Gastrocnemius medialis (tissue), 4 donors: ENCODE measurements around the gene CPLX4. TPM values are rescaled to one million over a fixed set of nuclear protein-coding genes. Genes with fewer than 3 reads are reported as not detected.

Source experiments
- ATAC-seq, 2 donors: fragments of 150-250 bp; one replicate each; pipeline ENCODE4 v1.9.1; 2016
- DNase-seq, 2 donors: peaks; one replicate each; pipeline ENCODE4 v3.0.0-alpha.2; 2019
- H3K27ac ChIP-seq, 4 donors: fragments of 200-600 bp; sonication (generic); 1 replicate in 1 of 4; 2 replicates in 3 of 4; pipeline ENCODE4 v1.5.1; 2016 to 2018; ENCODE audit warnings: mild to moderate bottlenecking in 2 of 4, moderate library complexity in 1 of 4
- H3K27me3 ChIP-seq, 3 donors: fragments of 200-600 bp; sonication (generic) in 2 of 3; 1 replicate in 1 of 3; 2 replicates in 2 of 3; pipeline versions ENCODE4 v1.5.1 to v1.6.0; 2016 to 2019; ENCODE audit warnings: mild to moderate bottlenecking in 1 of 3, moderate library complexity in 1 of 3
- H3K36me3 ChIP-seq, 2 donors: fragments of 200-600 bp; sonication (generic) in 1 of 2; one replicate each; pipeline ENCODE4 v1.5.1; 2017 to 2018
- H3K4me1 ChIP-seq, 2 donors: fragments of 200-600 bp; sonication (generic) in 1 of 2; one replicate each; pipeline ENCODE4 v1.5.1; 2016 to 2017; ENCODE audit warnings: mild to moderate bottlenecking in 2 of 2
- H3K4me3 ChIP-seq, 4 donors: fragments of 200-600 bp; sonication (generic) in 3 of 4; 1 replicate in 1 of 4; 2 replicates in 3 of 4; pipeline ENCODE4 v1.5.1; 2016 to 2019; ENCODE audit warnings: mild to moderate bottlenecking in 2 of 4
- H3K9me3 ChIP-seq, 3 donors: fragments of 200-600 bp; sonication (generic) in 2 of 3; 1 replicate in 1 of 3; 2 replicates in 2 of 3; pipeline ENCODE4 v1.5.1; 2016 to 2019
- POLR2A ChIP-seq, 2 donors: fragments of 450-650 bp; IDR thresholded peaks; one replicate each; pipeline ENCODE4 v1.6.1; 2017; ENCODE audit warnings: antibody characterized with exemption in 2 of 2, mild to moderate bottlenecking in 2 of 2, moderate library complexity in 2 of 2
- in situ Hi-C, 4 donors: fragments of 200-750 bp; cut with MboI; loops; one replicate each; pipeline versions ENCODE4 v1.15.0 to v1.8.0; 2017; ENCODE audit warnings: low sequenced_read_pairs in 4 of 4
- intact Hi-C: fragments of 100-400 bp; cut with DNase I; formaldehyde crosslinking; loops from one replicate; pipeline ENCODE4 v1.15.1; 2023; ENCODE audit warnings: low total_unique reads
- total RNA-seq, 4 donors: library from RNA; depleted of rRNA; stranded (reverse); fragments of >200 nt; gene quantifications; one replicate each; pipeline versions ENCODE4 v1.1.0 to v1.2.3, GENCODE V29; 2016
- TF ChIP-seq, protein P1 (sequence below), 5 experiments: fragments of 450-650 bp in 3 of 5; fragments of 200-600 bp in 2 of 5; sonication (generic) in 2 of 5; IDR thresholded peaks in 4 of 5; conservative IDR thresholded peaks in 1 of 5; 1 replicate in 4 of 5; 2 replicates in 1 of 5; pipeline ENCODE4 v1.5.1; 2016 to 2019; ENCODE audit warnings: antibody characterized with exemption in 5 of 5, mild to moderate bottlenecking in 3 of 5, moderate library complexity in 3 of 5

CPLX4 gene
- total RNA-seq, 4 donors from 2014 or later, result not detected

DNA sequence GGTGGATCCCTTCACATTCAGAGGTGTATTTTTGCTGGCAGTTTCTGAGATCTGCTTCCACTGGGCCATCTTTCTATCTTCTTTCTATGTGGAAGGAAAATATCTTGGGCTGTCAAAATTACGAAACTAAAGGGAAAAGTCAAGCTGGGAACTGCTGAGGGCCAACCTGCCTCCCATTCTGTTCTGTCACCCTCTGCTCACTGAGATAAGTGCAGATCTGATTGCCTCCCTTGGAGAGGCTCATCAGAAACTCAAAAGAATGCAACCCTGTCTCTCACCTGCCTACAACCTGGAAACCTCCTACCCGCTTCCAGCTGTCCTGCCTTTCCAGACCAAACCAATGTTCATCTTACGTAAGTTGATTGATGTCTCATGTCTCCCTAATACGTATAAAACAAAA is 71.7 kb downstream of the CPLX4 start:
- H3K27ac ChIP-seq, result no peak overlapping the region
- no peaks in the 10 kb centered on the region for H3K9me3 ChIP-seq
- no peak for ATAC-seq
- H3K4me1 ChIP-seq, result no peaks in the 10 kb centered on the region
- no peak for DNase-seq
- no peaks in the 10 kb centered on the region for H3K36me3 ChIP-seq
- TF ChIP-seq POLR2A (IDR thresholded peaks at IDR 0.05), result no peak
- TF ChIP-seq, protein P1, sequence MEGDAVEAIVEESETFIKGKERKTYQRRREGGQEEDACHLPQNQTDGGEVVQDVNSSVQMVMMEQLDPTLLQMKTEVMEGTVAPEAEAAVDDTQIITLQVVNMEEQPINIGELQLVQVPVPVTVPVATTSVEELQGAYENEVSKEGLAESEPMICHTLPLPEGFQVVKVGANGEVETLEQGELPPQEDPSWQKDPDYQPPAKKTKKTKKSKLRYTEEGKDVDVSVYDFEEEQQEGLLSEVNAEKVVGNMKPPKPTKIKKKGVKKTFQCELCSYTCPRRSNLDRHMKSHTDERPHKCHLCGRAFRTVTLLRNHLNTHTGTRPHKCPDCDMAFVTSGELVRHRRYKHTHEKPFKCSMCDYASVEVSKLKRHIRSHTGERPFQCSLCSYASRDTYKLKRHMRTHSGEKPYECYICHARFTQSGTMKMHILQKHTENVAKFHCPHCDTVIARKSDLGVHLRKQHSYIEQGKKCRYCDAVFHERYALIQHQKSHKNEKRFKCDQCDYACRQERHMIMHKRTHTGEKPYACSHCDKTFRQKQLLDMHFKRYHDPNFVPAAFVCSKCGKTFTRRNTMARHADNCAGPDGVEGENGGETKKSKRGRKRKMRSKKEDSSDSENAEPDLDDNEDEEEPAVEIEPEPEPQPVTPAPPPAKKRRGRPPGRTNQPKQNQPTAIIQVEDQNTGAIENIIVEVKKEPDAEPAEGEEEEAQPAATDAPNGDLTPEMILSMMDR (IDR thresholded peaks at IDR 0.05 in 4 of 5, conservative IDR thresholded peaks at IDR 0.05 in 1 of 5), result no peak
- intact Hi-C loops, result no loop called here
- in situ Hi-C loops, result no loop called here
- H3K27me3 ChIP-seq, result peaks cover 9 to 11% (median 10%) of the 10 kb centered on the region in 3 donors
- no peak overlapping the region for H3K4me3 ChIP-seq

Other genes starting within 250 kb of the CPLX4 start
- gene SEC11C, start 178.8 kb downstream of the CPLX4 start, total RNA-seq, result 10 to 100 TPM in 3 of 4 donors, 1 to 10 TPM in 1; 7.7 to 17.1 (median 13.1) TPM
- gene GRP, start 98.5 kb downstream of the CPLX4 start, total RNA-seq, result not detected
- gene RAX, start 45.2 kb downstream of the CPLX4 start, total RNA-seq, result not detected
- 10 to 100 TPM; 48.6 to 74.8 (median 59.2) TPM for gene LMAN1, start 40.6 kb upstream of the CPLX4 start, total RNA-seq